Hepatocyte (in vitro differentiated cells): Measurements from ENCODE around the gene IL1RAPL1.

Experiments
- EZH2phosphoT487 ChIP-seq: fragments of 200-600 bp; sonication (generic); IDR thresholded peaks from one replicate; pipeline ENCODE4 v1.6.1; 2018; ENCODE audit warnings: antibody characterized with exemption, mild to moderate bottlenecking, low read depth, moderate library complexity; ENCODE audit not compliant: unreplicated experiment, severe bottlenecking
- TF ChIP-seq, protein P1 (sequence below): fragments of 200-600 bp; sonication (generic); IDR thresholded peaks from 2 replicates; pipeline ENCODE4 v1.5.1; 2016; ENCODE audit warnings: antibody characterized with exemption, mild to moderate bottlenecking; ENCODE audit not compliant: poor library complexity

- TF ChIP-seq, protein P1, sequence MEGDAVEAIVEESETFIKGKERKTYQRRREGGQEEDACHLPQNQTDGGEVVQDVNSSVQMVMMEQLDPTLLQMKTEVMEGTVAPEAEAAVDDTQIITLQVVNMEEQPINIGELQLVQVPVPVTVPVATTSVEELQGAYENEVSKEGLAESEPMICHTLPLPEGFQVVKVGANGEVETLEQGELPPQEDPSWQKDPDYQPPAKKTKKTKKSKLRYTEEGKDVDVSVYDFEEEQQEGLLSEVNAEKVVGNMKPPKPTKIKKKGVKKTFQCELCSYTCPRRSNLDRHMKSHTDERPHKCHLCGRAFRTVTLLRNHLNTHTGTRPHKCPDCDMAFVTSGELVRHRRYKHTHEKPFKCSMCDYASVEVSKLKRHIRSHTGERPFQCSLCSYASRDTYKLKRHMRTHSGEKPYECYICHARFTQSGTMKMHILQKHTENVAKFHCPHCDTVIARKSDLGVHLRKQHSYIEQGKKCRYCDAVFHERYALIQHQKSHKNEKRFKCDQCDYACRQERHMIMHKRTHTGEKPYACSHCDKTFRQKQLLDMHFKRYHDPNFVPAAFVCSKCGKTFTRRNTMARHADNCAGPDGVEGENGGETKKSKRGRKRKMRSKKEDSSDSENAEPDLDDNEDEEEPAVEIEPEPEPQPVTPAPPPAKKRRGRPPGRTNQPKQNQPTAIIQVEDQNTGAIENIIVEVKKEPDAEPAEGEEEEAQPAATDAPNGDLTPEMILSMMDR, result no peak
- no peak for TF ChIP-seq EZH2phosphoT487
Observed at GRCh38 chrX:28981952-28982351, 394.7 kb downstream of the IL1RAPL1 start.
